ENCODE results near the gene MARCHF9.

GRCh38 chr12:57717846-57718640 is 36.9 kb upstream of the MARCHF9 start:
- TF ChIP-seq, protein P1, sequence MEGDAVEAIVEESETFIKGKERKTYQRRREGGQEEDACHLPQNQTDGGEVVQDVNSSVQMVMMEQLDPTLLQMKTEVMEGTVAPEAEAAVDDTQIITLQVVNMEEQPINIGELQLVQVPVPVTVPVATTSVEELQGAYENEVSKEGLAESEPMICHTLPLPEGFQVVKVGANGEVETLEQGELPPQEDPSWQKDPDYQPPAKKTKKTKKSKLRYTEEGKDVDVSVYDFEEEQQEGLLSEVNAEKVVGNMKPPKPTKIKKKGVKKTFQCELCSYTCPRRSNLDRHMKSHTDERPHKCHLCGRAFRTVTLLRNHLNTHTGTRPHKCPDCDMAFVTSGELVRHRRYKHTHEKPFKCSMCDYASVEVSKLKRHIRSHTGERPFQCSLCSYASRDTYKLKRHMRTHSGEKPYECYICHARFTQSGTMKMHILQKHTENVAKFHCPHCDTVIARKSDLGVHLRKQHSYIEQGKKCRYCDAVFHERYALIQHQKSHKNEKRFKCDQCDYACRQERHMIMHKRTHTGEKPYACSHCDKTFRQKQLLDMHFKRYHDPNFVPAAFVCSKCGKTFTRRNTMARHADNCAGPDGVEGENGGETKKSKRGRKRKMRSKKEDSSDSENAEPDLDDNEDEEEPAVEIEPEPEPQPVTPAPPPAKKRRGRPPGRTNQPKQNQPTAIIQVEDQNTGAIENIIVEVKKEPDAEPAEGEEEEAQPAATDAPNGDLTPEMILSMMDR (IDR thresholded peaks at IDR 0.05) = no peak
- TF ChIP-seq POLR2A (IDR thresholded peaks at IDR 0.05) = no peak

All from ovary (tissue), 3 donors.